ENCODE measurements around the gene UGCG. TPM values are rescaled to one million over a fixed set of nuclear protein-coding genes. Genes with fewer than 3 reads are reported as not detected.

Gene UGCG
- total and polyA plus RNA-seq, 9 of the 15 experiments (the other 6 are each of a cell fraction or from before 2014, with no cell fraction given), result 20.0 to 40.3 (median 29.2) TPM

- TF ChIP-seq GATAD2B (IDR thresholded peaks at IDR 0.05; ENCODE audit: borderline replicate concordance), result no peak
- TF ChIP-seq ZNF561 (CRISPR knock-in tag; conservative IDR thresholded peaks at IDR 0.05), result no peak
- TF ChIP-seq FOXP4 (CRISPR knock-in tag; IDR thresholded peaks at IDR 0.05; ENCODE audit: borderline replicate concordance), result no peak
- no peak for TF ChIP-seq CTCF (IDR thresholded peaks at IDR 0.05 in 2 of 3, conservative IDR thresholded peaks at IDR 0.05 in 1 of 3; ENCODE audit: insufficient read depth in 2 of 3, low read depth in 1 of 3, low read length in 3 of 3)
- TF ChIP-seq ZBTB34 (CRISPR knock-in tag; IDR thresholded peaks at IDR 0.05), result no peak
- TF ChIP-seq FOXK2 (conservative IDR thresholded peaks at IDR 0.05 in 1 of 2, IDR thresholded peaks at IDR 0.05 in 1 of 2; ENCODE audit: low read depth in 2 of 2), result no peak
- no peak for TF ChIP-seq ZBTB5 (IDR thresholded peaks at IDR 0.05)
- TF ChIP-seq SIRT6 (IDR thresholded peaks at IDR 0.05; ENCODE audit: low read depth, low read length), result no peak
- no peak for TF ChIP-seq CEBPB (tag; IDR thresholded peaks at IDR 0.05)
- TF ChIP-seq SMAD4 (CRISPR knock-in tag; conservative IDR thresholded peaks at IDR 0.05), result no peak
- no peak for TF ChIP-seq NR2F6 (CRISPR knock-in tag; IDR thresholded peaks at IDR 0.05)
These were observed 52.3 kb downstream of the UGCG start (continued) for GRCh38 chr9:111948951-111949350.
